ENCODE data around the gene MPV17L2.
"Not testable (repeated sequence)": the region's sequence is repeated elsewhere in the genome, so short reads cannot be mapped to it uniquely, and the experiment has no call there.

The MPV17L2 gene

DNA sequence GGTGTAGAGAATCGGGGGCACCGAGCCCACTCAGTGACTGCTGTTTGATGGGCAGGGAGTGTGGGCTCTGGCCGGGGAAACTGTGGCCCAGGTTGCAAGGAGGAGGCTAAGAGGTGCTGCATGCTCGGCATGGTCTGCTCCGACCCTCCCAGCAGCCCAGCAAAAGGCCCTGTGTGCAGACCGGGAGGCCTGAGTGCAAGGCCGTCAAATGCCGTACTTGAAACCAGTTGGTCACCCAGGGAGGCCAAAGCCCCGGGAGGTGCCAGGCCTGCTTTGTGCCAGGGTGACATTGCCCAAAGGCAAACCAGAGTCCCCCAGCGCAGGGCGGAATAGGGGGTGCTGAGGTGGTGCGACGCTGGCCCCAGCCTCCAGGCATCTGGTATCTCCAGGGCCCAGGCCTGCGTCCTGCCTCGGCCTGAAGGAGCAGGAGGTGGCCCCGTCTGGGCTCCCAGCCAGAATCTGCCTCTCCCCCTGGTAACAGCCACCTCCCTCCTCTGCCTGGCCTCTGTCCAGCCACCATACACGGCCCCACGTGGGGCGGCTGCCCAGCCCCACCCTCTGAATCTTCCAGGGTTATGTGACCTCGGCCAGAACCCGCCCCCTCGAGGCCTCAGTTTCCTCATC is 36.1 kb upstream of the MPV17L2 start:
- Mint-ChIP-seq H3K4me1 (ENCODE audit: low read depth) (peaks cover 27% of the 10 kb centered on the region), H3K27me3 (no peaks in the 10 kb centered on the region), H3K4me3 (no peak overlapping the region), H3K27ac (no peak overlapping the region), H3K36me3 (ENCODE audit: low read depth) (peaks cover 4% of the 10 kb centered on the region), H3K9me3 (no peaks in the 10 kb centered on the region)

DNA sequence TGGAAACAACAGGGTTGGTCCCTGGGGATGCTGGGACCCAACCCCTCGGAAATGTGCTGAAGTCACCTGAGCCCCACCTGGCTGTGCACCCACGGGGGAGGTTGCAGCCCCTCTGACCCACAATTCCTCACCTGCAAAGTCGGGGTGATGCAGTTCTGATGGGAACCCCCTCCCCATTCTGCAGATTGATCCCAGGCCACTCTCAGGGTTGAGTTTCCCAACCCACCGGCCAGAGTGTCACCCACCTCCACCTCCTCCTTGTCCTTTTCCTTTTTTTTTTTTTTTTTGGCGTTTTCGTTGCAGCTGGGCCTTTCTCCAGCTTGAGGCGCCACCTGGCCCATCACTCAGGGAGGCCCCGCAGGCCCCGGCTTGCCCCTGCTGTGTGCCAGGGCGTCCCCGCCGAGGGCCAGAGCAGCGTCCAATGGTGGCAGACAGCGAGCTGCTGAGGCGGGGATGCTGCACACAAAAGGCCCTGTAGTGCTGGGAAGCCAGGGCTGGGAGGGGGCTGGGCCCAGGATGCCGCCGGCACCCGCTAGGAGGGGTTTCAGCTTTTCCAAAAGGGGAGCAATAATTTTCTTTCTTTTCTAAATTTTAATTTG is 35.5 kb upstream of the MPV17L2 start:
- H3K4me3 Mint-ChIP-seq = no peak overlapping the region
- H3K9me3 Mint-ChIP-seq = no peaks in the 10 kb centered on the region
- H3K36me3 Mint-ChIP-seq (ENCODE audit: low read depth) = peaks cover 4% of the 10 kb centered on the region
- H3K4me1 Mint-ChIP-seq (ENCODE audit: low read depth) = peaks cover 22% of the 10 kb centered on the region
- H3K27me3 Mint-ChIP-seq = no peaks in the 10 kb centered on the region
- no peak overlapping the region for H3K27ac Mint-ChIP-seq

DNA sequence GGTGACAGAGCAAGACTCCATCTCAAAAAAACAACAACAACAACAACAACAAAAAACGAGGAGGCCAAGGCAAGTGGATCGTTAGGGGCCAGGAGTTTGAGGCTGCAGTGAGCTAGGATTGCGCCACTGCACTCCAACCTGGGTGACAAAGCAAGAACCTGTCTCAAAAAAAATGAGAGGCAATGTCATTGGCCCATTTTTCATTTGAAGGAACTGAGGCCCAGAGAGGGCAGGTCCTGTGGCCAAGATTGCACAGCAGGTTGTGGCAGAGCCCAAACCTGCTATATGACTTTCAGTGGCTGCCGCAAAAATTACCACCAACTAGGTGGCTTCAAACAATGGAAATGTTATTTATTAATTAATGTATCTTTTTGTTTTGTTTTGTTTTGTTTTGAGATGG is 34.6 kb upstream of the MPV17L2 start:
- no peak overlapping the region for H3K4me3 Mint-ChIP-seq
- H3K27ac Mint-ChIP-seq = no peak overlapping the region
- H3K36me3 Mint-ChIP-seq (ENCODE audit: low read depth) = peaks cover 10% of the 10 kb centered on the region
- no peaks in the 10 kb centered on the region for H3K9me3 Mint-ChIP-seq
- H3K27me3 Mint-ChIP-seq = no peaks in the 10 kb centered on the region
- H3K4me1 Mint-ChIP-seq (ENCODE audit: low read depth) = peaks cover 22% of the 10 kb centered on the region

DNA sequence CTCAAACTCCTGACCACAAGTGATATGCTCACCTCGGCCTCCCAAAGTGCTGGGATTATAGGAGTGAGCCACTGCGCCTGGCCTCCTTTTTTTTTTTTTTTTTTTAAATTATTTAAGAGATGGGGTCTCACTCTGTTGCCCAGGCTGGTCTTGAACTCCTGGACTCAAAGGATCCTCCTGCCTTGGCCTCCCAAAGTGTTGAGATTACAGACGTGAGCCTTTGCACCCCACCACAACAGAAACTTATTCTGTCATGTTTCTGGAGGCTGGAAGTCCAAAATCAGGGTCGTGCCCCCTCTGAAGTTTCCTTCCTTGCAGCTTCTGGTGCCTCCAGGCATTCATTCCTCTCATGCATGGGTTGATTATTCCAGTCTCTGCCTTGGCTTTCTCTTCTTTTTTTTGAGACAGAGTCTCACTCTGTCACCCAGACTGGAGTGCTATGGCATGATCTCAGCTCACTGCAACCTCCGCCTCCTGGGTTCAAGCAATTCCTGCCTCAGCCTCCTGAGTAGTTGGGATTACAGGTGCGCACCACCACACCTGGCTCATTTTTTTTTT is 33.9 kb upstream of the MPV17L2 start:
- H3K4me3 Mint-ChIP-seq, H3K27me3 Mint-ChIP-seq, H3K27ac Mint-ChIP-seq, H3K9me3 Mint-ChIP-seq: not testable (repeated sequence)
- Mint-ChIP-seq H3K4me1 (ENCODE audit: low read depth) (peaks cover 18% of the 10 kb centered on the region), H3K36me3 (ENCODE audit: low read depth) (peaks cover 10% of the 10 kb centered on the region)

DNA sequence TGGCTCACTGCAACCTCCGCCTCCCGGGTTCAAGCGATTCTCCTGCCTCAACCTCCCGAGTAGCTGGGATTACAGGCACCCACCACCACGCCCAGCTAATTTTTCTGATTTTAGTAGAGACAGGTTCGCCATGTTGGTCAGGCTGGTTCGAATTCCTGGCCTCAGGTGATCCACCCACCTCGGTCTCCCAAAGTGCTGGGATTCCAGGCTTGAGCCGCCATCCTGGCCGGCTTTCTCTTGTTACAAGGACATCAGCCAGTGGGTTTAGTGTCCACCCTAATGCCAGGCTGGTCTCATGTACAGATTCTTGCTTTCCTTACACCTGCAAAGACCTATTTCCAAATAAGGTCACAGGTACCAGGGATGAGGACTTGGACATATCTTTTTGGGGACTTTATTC is 33.2 kb upstream of the MPV17L2 start:
- H3K36me3 Mint-ChIP-seq (ENCODE audit: low read depth) = peaks cover 10% of the 10 kb centered on the region
- H3K9me3 Mint-ChIP-seq = no peaks in the 10 kb centered on the region
- H3K27ac Mint-ChIP-seq = no peak overlapping the region
- no peaks in the 10 kb centered on the region for H3K27me3 Mint-ChIP-seq
- peak overlapping the region; percentile 78 for H3K4me3 Mint-ChIP-seq
- peaks cover 13% of the 10 kb centered on the region for H3K4me1 Mint-ChIP-seq (ENCODE audit: low read depth)

DNA sequence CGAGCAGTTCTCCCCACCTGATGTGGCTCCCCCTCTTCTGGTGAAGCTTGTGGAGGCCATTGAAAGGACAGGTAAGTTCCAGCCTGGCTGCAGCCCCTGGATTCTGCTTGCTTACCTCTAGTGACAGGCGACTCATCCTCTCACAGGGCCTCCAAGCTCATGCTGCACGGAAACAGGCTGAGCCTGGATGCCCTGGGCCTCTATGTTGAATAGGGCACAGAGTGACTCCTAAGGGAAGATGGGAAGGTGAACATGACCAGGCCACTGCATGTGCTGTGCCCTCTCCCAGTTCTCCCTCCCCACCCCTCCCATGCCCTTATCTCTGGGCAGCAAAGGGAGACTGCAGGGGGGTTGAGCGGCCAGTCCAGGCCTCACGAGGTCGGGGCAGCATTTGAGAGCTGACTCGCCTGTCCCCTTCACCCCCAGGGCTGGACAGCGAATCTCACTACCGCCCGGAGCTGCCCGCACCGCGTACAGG is 32.5 kb upstream of the MPV17L2 start:
- Mint-ChIP-seq H3K9me3 (no peaks in the 10 kb centered on the region), H3K27me3 (no peaks in the 10 kb centered on the region), H3K4me1 (ENCODE audit: low read depth) (peaks cover 13% of the 10 kb centered on the region), H3K27ac (peak overlapping the region; percentile 86), H3K36me3 (ENCODE audit: low read depth) (peaks cover 11% of the 10 kb centered on the region), H3K4me3 (peak overlapping the region; percentile 78)

DNA sequence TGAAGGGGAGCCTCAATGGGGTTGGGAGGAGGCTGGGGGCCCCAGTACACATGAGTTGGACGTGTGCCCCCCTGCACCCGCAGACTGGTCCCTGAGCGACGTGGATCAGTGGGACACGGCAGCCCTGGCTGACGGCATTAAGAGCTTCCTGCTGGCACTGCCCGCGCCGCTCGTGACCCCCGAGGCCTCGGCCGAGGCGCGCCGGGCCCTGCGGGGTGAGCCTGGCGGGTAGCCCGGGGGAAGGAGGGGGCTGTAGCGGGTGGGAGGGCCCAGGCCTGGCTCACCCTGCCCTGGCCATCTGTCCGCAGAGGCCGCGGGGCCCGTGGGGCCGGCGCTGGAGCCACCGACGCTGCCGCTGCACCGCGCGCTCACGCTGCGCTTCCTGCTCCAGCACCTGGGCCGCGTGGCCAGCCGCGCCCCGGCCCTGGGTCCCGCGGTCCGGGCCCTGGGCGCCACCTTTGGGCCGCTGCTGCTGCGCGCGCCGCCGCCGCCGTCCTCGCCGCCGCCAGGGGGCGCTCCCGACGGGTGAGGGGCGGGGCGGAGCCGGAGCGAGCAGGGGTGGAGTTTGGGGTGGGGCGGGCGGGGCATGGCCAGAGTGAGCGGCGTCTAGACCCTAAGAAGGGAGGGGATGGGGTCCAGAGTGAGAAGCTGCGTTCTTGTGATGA is 31.9 kb upstream of the MPV17L2 start:
- Mint-ChIP-seq H3K4me1 (ENCODE audit: low read depth) (peaks cover 13% of the 10 kb centered on the region), H3K9me3 (no peaks in the 10 kb centered on the region), H3K4me3 (peak overlapping the region; percentile 78), H3K27me3 (no peaks in the 10 kb centered on the region), H3K27ac (peak overlapping the region; percentile 86), H3K36me3 (ENCODE audit: low read depth) (peaks cover 13% of the 10 kb centered on the region)

DNA sequence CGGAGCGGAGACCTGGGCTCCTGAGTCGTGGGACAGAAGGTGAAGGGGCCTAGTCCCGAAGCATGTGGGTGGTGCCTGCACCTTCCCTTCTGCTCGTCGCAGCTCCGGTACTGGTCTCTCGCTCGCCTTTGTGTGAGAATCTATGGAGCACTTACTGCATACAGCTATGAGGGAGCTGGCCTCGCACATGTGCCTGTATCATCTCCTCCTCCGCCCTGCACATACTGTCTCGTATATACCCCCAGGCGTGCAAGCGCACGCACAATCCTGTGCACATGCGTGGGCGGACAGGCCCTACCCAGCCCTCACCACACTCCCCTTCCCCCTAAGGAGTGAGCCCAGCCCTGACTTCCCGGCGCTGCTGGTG is 31.4 kb upstream of the MPV17L2 start:
- H3K4me1 Mint-ChIP-seq (ENCODE audit: low read depth) = peaks cover 13% of the 10 kb centered on the region
- peaks cover 13% of the 10 kb centered on the region for H3K36me3 Mint-ChIP-seq (ENCODE audit: low read depth)
- no peak overlapping the region for H3K27ac Mint-ChIP-seq
- H3K4me3 Mint-ChIP-seq = peak overlapping the region; percentile 47
- no peaks in the 10 kb centered on the region for H3K27me3 Mint-ChIP-seq
- H3K9me3 Mint-ChIP-seq = no peaks in the 10 kb centered on the region

DNA sequence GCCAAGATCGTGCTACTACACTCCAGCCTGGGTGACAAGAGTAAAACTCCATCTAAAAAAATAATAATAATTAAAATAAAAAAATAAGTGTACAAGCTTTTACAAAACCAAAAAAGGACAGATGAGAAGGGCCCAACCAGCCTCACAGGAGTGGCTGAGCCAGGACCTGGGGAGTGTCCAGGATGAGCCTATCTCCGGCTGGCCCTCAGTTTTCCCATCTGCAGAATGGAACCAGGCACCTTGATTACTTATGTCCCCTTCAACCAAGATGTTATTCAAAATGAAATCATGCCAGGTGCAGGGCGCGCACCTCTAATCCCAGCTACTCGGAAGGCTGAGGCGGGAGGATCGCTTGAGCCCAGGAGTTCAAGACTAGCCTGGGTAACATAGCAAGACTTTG is 28.9 kb upstream of the MPV17L2 start:
- H3K9me3 Mint-ChIP-seq = no peaks in the 10 kb centered on the region
- H3K27me3 Mint-ChIP-seq = no peaks in the 10 kb centered on the region
- peaks cover 16% of the 10 kb centered on the region for H3K4me1 Mint-ChIP-seq (ENCODE audit: low read depth)
- no peak overlapping the region for H3K4me3 Mint-ChIP-seq
- H3K36me3 Mint-ChIP-seq (ENCODE audit: low read depth) = peaks cover 17% of the 10 kb centered on the region
- H3K27ac Mint-ChIP-seq = no peak overlapping the region

DNA sequence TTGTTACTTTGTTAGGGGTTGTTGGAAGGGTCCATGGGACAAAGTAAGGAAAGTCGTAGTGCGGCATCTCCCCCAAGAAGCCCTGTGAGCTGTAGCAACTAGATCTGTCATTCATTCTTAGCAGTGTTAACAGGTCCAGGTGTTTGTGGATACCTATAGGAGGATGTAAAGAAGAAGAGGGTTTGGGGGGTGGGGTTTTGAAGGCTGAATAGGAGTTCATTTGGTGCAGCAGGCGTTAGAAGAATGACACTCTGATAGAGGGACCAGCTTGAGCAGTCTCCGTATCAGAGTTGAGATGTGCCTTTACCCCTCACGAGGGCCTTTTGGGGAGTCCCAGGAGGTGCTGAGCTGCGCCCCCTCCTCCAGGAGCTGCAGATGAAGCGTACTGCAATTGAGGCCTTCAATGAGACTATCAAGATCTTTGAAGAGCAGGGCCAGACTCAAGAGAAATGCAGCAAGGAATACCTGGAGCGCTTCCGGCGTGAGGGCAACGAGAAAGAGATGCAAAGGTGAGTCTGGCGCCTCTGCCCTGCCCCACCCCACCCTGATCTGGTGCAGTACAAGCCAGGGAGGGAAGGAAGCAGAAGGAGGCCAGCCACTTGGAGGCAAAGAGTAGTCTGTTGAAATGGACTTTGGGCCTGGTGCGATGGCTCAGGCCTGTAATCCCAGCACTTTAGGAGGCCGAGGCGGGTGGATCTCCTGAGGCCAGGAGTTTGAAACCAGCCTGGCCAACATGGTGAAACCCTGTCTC is 27.0 kb upstream of the MPV17L2 start:
- Mint-ChIP-seq H3K4me1 (ENCODE audit: low read depth) (peaks cover 13% of the 10 kb centered on the region), H3K9me3 (no peaks in the 10 kb centered on the region), H3K4me3 (no peak overlapping the region), H3K27me3 (no peaks in the 10 kb centered on the region), H3K27ac (no peak overlapping the region), H3K36me3 (ENCODE audit: low read depth) (peaks cover 20% of the 10 kb centered on the region)

DNA sequence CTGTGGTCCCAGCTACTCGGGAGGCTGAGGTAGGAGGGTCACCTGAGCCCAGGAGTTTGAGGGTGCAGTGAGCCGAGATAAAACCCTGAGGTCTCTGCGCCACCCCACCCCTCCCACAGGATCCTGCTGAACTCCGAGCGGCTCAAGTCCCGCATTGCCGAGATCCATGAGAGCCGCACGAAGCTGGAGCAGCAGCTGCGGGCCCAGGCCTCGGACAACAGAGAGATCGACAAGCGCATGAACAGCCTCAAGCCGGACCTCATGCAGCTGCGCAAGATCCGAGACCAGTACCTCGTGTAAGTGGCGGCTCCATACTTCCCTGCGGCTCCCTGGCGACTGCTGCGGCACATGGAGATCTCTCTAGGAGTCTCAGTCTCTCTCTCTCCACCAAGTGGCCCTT is 26.0 kb upstream of the MPV17L2 start:
- H3K36me3 Mint-ChIP-seq (ENCODE audit: low read depth) = peaks cover 20% of the 10 kb centered on the region
- no peaks in the 10 kb centered on the region for H3K9me3 Mint-ChIP-seq
- peaks cover 8% of the 10 kb centered on the region for H3K4me1 Mint-ChIP-seq (ENCODE audit: low read depth)
- H3K27ac Mint-ChIP-seq = no peak overlapping the region
- H3K27me3 Mint-ChIP-seq = no peaks in the 10 kb centered on the region
- H3K4me3 Mint-ChIP-seq = no peak overlapping the region

DNA sequence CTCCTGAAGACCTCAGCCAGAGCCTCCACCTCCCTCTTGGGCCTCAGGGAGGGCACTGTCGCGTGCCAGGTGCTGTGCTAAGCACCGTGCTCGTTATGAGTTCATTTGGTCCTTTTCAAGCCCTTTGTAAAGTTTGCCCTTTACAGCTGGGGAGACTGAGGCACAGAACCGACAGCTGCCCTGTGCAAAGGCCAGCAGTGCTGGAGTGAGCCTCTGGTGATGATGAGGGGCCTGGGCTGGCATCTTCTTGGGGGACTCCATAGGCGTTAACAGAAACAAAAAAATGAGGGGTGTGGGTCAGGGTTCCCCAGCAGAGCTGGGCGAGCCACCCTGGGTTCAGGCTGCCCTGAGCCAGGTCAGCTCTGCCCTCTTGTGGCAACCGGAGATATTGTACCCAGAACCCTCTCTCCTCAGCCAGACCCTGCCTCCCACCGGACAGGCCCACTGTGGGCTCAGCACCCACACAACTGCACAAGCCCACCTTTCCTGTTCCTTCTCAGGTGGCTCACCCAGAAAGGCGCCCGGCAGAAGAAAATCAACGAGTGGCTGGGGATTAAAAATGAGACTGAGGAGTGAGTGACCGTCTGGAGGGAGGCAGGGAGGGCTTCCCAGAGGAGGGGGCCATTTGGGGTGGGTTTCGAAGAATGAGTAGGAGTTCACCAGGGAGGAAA is 24.9 kb upstream of the MPV17L2 start:
- Mint-ChIP-seq H3K36me3 (ENCODE audit: low read depth) (peaks cover 18% of the 10 kb centered on the region), H3K27me3 (no peaks in the 10 kb centered on the region), H3K4me1 (ENCODE audit: low read depth) (peaks cover 11% of the 10 kb centered on the region), H3K27ac (no peak overlapping the region), H3K4me3 (no peak overlapping the region), H3K9me3 (no peaks in the 10 kb centered on the region)

DNA sequence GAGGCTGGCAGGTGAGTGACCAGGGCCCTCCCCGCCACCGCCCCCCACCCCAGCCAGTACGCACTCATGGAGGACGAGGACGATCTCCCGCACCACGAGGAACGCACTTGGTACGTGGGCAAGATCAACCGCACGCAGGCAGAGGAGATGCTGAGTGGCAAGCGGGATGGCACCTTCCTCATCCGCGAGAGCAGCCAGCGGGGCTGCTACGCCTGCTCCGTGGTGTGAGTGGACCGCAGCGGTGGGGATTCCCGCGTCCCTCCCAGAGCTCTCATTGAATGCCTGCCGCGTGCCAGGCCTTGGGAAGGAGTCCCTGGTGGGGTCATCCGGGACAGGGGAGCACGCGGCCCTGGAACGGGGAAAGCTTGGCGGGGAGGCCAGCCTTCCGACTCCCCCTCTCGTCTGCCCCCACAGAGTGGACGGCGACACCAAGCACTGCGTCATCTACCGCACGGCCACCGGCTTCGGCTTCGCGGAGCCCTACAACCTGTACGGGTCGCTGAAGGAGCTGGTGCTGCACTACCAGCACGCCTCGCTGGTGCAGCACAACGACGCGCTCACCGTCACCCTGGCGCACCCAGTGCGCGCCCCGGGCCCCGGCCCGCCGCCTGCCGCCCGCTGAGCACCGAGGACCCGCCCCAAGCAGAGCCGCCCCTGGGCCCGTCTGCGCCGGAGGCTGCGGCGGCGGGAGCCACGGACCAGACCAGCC is 24.2 kb upstream of the MPV17L2 start:
- H3K4me3 Mint-ChIP-seq = no peak overlapping the region
- no peak overlapping the region for H3K27ac Mint-ChIP-seq

DNA sequence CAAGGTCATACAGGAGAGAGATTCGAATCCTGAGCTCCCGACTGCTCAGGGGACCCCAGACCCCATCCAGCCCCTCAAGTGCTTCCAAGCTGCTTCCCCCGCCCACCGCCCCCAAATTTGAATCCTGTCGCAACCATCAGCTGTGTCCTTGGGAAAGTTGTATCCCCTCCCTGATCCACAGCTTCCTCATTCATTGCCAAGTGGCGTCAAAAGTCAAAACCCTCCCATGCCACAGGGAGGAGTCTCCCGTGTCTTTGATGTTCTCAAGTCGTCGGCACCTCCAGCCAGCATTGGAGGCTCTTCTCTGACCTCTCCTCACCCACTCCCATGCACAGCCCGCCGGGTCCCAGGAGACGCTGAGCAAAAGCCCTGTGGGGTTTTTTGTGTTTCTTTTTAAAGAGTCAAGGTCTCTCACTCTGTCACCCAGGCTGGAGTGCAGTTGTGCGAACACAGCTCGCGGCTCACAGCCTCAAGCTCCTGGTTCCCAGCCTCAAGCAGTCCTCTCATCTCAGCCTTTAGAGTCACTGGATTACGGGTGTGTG is 22.2 kb upstream of the MPV17L2 start:
- no peaks in the 10 kb centered on the region for H3K9me3 Mint-ChIP-seq
- H3K27me3 Mint-ChIP-seq = no peaks in the 10 kb centered on the region
- peaks cover 29% of the 10 kb centered on the region for H3K4me1 Mint-ChIP-seq (ENCODE audit: low read depth)
- H3K36me3 Mint-ChIP-seq (ENCODE audit: low read depth) = peaks cover 11% of the 10 kb centered on the region
- H3K27ac Mint-ChIP-seq = peak overlapping the region; percentile 39
- H3K4me3 Mint-ChIP-seq = no peak overlapping the region

More for the DNA sequence above, 24.2 kb upstream of the MPV17L2 start:
- no peaks in the 10 kb centered on the region for H3K9me3 Mint-ChIP-seq
- peaks cover 14% of the 10 kb centered on the region for H3K36me3 Mint-ChIP-seq (ENCODE audit: low read depth)
- H3K4me1 Mint-ChIP-seq (ENCODE audit: low read depth) = peaks cover 16% of the 10 kb centered on the region
- no peaks in the 10 kb centered on the region for H3K27me3 Mint-ChIP-seq

Data from stimulated activated naive CD8-positive, alpha-beta T cell treated with anti-CD3 and anti-CD28 coated beads, Interleukin-15, Interleukin-2, amounts not matched to agents 100 ng/mL and 50 ng/mL, for 24 hours (primary cell).